ENCODE results near the gene ADD1. TPM values are rescaled to one million over a fixed set of nuclear protein-coding genes. Genes with fewer than 3 reads are reported as not detected.

ADD1 gene
- total RNA-seq, 1 donor from 2014 or later = 240 TPM

DNA sequence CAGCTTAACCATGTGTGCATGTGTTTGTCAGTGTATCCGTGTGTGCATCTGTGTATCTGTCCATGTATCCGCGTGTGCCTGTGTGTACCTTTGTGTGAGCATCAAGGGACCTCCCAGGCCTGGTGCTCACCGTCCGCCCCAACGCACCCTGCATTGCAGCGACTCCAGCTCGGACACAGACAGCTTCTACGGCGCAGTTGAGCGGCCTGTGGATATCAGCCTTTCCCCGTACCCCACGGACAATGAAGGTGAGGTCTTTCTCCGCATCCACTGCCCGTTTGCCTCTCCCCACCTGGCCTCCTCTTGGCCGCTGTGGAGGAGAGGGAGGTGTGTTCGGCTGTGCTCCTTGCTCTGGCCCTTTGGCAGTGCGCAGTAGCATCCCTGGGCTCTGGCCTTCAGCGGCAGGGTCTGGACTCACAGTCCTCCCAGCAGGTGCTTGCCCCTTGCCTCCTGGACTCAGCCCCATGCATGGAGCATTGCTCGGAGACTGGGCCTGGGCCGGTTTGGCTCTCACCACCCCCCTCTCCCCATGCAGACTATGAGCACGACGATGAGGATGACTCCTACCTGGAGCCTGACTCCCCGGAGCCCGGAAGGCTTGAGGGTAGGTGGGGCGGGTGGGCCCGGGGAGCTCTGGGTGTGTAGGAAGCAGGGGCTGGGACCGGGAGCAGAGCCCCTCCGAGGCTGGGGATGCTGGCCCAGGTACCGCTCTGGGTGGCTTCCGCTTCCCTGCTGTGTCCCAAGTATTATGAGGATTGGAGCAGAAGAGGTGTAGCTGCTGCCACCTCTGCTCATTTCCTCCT is 16.4 kb upstream of the ADD1 start:
- Mint-ChIP-seq H3K27me3 (ENCODE audit: low read depth) (no peaks in the 10 kb centered on the region), H3K4me1 (ENCODE audit: low read depth) (peaks cover 17% of the 10 kb centered on the region), H3K36me3 (ENCODE audit: low read depth) (peaks cover 34% of the 10 kb centered on the region), H3K4me3 (ENCODE audit: unreplicated experiment) (no peak overlapping the region), H3K9me3 (ENCODE audit: low read depth) (no peaks in the 10 kb centered on the region), H3K27ac (ENCODE audit: unreplicated experiment) (no peak overlapping the region)
- DNase-seq (ENCODE audit: low spot score) = peak; percentile 89
- TF ChIP-seq, protein P1, sequence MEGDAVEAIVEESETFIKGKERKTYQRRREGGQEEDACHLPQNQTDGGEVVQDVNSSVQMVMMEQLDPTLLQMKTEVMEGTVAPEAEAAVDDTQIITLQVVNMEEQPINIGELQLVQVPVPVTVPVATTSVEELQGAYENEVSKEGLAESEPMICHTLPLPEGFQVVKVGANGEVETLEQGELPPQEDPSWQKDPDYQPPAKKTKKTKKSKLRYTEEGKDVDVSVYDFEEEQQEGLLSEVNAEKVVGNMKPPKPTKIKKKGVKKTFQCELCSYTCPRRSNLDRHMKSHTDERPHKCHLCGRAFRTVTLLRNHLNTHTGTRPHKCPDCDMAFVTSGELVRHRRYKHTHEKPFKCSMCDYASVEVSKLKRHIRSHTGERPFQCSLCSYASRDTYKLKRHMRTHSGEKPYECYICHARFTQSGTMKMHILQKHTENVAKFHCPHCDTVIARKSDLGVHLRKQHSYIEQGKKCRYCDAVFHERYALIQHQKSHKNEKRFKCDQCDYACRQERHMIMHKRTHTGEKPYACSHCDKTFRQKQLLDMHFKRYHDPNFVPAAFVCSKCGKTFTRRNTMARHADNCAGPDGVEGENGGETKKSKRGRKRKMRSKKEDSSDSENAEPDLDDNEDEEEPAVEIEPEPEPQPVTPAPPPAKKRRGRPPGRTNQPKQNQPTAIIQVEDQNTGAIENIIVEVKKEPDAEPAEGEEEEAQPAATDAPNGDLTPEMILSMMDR (IDR thresholded peaks at IDR 0.05) = no peak

DNA sequence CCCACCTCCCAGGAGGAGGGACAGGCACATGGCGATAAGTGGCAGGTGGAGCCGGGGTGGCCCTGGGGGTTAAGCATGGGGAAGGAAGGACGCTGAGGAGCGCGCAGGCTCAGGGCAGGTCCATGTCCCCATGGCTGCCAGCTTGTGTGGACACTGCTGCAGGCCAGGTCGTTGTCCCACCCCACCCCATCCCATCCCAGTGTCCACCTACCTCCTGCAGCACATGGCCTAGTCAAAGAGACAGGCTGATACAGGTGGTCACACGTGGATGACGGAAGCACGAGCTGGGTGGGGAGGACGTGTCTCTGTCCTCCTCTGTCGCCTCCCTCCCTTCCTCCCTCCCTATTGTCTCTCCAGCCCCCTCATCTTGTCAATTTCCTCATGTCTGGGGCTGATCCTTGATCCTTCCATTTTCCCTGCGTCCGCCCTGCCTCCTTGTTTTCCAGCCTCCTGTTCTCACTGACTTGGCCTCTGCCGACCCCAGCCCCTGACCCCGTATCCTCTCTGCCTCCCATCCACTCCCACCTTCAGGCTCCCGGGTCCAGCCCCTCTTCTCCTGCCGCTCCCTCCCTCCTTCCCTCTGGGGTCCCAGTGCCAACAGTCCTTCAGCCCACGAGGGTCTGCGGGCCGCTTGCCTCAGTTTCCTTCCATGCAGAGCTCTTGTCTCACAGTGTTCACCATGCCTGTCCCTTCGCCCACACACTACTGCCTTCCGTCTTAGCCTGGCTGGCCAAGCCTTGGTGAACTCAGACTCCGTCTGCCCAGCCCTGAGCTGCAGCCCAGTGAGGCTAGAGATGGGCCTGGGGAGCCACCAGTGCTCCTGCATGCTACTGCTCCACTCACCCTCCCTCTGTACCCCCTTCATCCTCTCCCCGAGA is 15.5 kb upstream of the ADD1 start:
- peaks cover 32% of the 10 kb centered on the region for H3K36me3 Mint-ChIP-seq (ENCODE audit: low read depth)

DNA sequence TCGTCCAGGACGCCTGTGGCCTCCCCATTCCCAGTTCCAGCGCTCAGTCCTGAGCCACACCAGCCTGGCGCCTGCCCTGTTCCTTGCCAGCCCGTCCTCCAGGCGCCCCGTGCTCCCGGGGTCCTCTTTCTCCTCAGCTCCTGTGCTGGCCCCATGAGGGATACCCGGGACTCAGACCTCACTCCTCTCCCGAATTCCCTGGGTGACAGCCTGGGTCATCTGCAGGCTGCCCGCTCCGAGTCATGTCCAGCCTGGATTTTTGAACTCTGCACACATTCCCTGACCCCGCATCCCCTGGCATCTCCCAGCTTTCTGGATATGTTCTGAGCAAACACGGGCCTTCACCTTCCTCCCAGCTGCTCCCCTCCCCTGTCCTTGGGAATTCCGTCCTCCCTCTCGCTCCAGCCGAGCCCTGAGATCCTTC is 14.9 kb upstream of the ADD1 start:
- no peaks in the 10 kb centered on the region for H3K27me3 Mint-ChIP-seq (ENCODE audit: low read depth)
- peak; percentile 77 for DNase-seq (ENCODE audit: low spot score)
- H3K4me3 Mint-ChIP-seq (ENCODE audit: unreplicated experiment) = no peak overlapping the region
- H3K27ac Mint-ChIP-seq (ENCODE audit: unreplicated experiment) = peak overlapping the region; percentile 62
- H3K4me1 Mint-ChIP-seq (ENCODE audit: low read depth) = peaks cover 17% of the 10 kb centered on the region
- peaks cover 38% of the 10 kb centered on the region for H3K36me3 Mint-ChIP-seq (ENCODE audit: low read depth)
- TF ChIP-seq, protein P1 (IDR thresholded peaks at IDR 0.05) = no peak
- no peaks in the 10 kb centered on the region for H3K9me3 Mint-ChIP-seq (ENCODE audit: low read depth)

More for the DNA sequence above, 15.5 kb upstream of the ADD1 start:
- Mint-ChIP-seq H3K9me3 (ENCODE audit: low read depth) (no peaks in the 10 kb centered on the region), H3K4me1 (ENCODE audit: low read depth) (peaks cover 17% of the 10 kb centered on the region), H3K27ac (ENCODE audit: unreplicated experiment) (peak overlapping the region; percentile 45), H3K27me3 (ENCODE audit: low read depth) (no peaks in the 10 kb centered on the region), H3K4me3 (ENCODE audit: unreplicated experiment) (no peak overlapping the region)
- DNase-seq (ENCODE audit: low spot score) = peak; percentile 82
- TF ChIP-seq, protein P1 (IDR thresholded peaks at IDR 0.05) = no peak

DNA sequence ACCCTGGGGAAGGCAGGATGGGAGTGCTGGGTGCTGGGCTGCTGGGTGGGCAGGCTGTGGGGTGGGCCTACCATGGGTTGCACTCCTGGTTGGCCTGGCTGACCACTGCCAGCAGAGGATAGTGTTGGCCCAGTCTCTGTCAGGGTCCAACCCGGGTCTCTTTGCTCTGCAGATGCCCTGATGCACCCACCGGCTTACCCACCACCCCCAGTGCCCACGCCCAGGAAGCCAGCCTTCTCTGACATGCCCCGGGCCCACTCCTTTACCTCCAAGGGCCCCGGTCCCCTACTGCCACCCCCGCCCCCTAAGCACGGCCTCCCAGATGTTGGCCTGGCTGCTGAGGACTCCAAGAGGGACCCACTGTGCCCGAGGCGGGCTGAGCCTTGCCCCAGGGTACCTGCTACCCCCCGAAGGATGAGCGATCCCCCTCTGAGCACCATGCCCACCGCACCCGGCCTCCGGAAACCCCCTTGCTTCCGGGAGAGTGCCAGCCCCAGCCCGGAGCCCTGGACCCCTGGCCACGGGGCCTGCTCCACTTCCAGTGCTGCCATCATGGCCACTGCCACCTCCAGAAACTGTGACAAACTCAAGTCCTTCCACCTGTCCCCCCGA is 14.2 kb upstream of the ADD1 start:
- DNase-seq (ENCODE audit: low spot score) = peak; percentile 87
- no peak overlapping the region for H3K4me3 Mint-ChIP-seq (ENCODE audit: unreplicated experiment)
- peaks cover 36% of the 10 kb centered on the region for H3K36me3 Mint-ChIP-seq (ENCODE audit: low read depth)
- H3K4me1 Mint-ChIP-seq (ENCODE audit: low read depth) = peaks cover 17% of the 10 kb centered on the region
- TF ChIP-seq, protein P1 (IDR thresholded peaks at IDR 0.05) = no peak
- H3K27ac Mint-ChIP-seq (ENCODE audit: unreplicated experiment) = no peak overlapping the region
- no peaks in the 10 kb centered on the region for H3K27me3 Mint-ChIP-seq (ENCODE audit: low read depth)
- no peaks in the 10 kb centered on the region for H3K9me3 Mint-ChIP-seq (ENCODE audit: low read depth)

DNA sequence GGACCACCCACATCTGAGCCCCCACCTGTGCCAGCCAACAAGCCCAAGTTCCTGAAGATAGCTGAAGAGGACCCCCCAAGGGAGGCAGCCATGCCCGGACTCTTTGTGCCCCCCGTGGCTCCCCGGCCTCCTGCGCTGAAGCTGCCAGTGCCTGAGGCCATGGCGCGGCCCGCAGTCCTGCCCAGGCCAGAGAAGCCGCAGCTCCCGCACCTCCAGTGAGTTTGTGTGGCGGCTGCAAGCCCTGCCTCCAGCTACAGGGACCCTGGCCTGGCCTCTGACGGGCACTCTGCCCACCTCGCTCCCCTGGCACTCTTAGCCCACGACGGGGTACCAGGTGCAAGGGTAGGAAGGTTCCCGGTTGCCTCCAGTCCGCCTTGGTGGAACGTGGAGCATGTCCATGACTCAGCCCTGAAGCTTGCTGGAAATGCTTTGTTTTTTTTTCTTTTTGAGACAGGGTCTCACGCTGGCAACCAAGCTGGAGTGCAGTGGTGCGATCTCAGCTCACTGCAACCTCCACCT is 13.7 kb upstream of the ADD1 start:
- DNase-seq (ENCODE audit: low spot score) = peak; percentile 86
- Mint-ChIP-seq H3K36me3 (ENCODE audit: low read depth) (peaks cover 35% of the 10 kb centered on the region), H3K4me1 (ENCODE audit: low read depth) (peaks cover 17% of the 10 kb centered on the region), H3K9me3 (ENCODE audit: low read depth) (no peaks in the 10 kb centered on the region), H3K4me3 (ENCODE audit: unreplicated experiment) (no peak overlapping the region), H3K27me3 (ENCODE audit: low read depth) (no peaks in the 10 kb centered on the region), H3K27ac (ENCODE audit: unreplicated experiment) (no peak overlapping the region)
- TF ChIP-seq, protein P1 (IDR thresholded peaks at IDR 0.05) = no peak
